Stimulated activated CD4-positive, alpha-beta T cell treated with anti-CD3 and anti-CD28 coated beads, Interleukin-12 subunit alpha, Interleukin-12 subunit beta, amount 100 ng/mL, for 24 hours (primary cell): ENCODE data around the gene CALR3.
"Not testable (repeated sequence)": the region's sequence is repeated elsewhere in the genome, so short reads cannot be mapped to it uniquely, and the experiment has no call there.

Experiments used
- DNase-seq, 2 experiments: peaks; one replicate each; pipeline ENCODE4 v3.0.0-alpha.2; 2020; ENCODE audit warnings: low read depth in 2 of 2

Gene CALR3

DNA sequence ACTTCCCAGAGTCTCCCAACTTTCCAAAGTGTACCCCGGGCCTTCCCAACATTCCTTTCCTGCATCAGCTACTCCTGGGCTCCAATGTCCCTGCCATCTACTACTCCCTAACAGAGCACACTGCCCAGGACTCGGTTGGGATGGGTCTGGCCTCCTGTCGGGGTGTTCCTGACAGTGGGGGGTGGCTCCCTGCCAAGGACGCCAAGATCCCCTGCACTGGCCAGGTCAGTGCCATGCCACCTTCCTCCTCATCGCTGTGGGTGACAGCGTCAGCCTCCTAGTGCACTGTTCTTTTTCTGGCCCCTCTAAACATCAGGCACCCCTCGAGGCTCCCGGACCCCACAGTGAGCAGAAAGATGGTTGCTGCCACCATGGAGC is 38.0 kb downstream of the CALR3 start:
- no peak for DNase-seq

DNA sequence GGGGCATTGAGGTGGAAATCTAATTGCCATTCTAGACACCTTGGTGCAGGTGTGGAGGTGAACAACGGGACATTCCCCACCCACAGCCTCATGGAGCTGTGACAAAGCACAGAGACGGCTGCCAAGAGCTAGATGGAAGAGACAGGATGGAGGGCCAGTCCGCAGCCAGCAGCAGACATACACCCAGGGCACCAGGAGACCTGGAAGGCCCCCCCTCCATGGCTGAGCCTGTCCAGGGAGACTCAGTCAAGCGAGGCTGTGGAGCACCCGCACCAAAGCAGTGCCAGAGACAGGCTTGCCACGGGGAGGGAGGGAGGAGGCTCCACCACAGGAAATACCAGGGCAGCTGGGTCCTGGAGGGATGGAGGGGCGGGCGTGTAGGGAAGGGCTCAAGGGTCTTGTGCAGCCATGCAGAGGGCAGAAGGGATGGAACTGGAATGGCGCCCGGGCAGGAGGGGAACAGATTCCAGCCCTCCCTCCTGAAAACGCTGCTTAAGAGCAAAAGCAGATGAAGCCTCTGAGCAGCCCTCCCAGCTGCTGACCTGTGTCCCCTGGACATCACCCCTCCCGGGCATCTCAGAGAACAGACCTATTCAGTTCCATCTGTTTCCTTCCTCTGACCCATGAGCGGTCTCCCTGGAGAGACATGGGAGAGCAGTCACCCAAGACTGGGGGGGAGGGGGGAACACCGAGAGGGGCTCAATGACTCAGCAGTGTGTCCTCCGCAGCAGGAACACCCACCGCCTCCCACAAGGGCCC is 38.6 kb downstream of the CALR3 start:
- DNase-seq = no peak

DNA sequence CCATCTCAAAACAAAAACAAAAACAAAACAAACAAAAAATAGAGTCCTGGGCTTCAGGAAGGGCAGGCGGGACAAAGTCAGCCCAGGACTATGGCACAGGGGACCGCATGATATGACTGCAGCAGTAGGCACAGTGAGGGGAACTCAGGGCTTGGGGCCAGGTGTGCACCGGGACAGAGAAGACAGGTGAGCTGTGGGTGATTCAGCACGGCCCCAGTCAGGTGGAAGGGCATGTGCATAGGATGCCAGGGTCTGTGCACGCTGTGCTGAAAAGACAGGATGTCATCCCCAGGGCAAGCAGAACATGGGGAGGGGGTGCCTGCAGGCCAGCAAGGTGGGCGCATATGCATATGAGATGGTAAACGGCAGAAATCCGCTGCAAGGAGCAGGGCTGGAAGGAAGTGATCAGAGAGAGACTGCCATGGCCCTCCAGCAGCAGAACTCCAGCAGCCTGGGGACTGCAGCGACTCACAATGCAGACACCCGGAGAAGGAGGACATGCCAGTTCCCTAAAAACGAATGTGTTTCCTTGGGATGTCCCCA is 39.2 kb downstream of the CALR3 start:
- no peak for DNase-seq

DNA sequence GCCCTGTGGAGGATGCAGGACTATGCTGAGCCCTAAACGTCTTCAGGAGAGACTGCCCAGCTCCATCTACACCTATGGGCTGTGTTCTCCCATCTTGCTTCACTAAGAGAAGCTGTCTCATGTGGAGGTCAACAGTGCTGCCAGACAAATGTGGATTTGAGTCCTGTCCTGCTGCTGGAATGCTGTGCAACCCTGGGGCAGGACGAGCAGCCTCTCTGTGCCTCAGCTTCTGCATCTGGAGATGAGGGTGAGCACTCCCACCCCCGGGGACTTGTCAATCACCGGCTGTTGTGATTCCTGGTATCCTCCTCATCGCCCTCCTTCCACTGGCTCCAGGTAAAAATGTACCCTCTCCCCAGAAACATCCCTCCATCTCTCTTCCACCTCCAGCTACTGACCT is 40.5 kb downstream of the CALR3 start:
- no peak for DNase-seq

DNA sequence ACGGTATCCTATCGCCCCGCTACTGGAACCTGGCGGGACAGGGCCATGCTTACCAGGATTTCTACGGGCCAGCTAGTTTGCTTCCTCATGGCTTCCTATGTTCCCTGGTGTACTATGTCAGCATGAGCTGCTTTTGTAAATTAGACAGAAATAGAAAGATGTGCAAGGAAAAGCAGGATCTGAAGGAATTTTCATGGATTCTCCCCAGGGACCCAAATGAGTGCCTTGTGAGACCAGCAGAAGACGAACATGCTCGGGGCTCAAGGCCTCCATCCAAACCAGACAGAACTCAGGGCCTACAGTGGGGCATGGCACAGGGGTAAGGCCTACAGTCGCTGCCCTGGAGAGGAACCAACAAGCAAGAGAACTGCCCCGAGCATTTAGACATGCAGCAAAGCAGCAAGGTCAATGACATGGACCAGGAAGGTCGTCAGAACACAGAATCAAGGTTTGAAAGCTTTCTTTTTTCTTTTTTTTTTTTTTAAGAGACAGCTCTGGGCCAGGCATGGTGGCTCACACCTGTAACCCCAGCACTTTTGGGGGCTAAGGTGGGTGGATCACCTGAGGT is 41.5 kb downstream of the CALR3 start:
- DNase-seq = no peak

DNA sequence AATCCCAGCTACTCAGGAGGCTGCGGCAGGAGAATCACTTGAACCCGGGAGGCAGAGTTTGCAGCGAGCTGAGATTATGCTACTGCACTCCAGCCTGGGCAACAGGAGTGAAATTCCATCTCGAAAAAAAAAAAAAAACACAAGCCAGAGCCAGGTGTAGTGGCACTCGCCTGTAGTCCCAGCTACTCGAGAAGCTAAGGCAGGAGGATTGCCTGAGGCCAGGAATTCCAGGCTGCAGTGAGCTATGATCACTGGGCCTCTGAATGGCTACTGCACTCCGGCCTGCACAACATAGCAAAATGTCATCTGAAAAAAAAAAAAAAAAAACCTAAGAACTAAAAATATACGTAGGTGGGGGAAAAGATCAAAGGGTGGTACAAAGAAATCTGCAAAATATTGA is 43.6 kb downstream of the CALR3 start:
- DNase-seq = no peak

DNA sequence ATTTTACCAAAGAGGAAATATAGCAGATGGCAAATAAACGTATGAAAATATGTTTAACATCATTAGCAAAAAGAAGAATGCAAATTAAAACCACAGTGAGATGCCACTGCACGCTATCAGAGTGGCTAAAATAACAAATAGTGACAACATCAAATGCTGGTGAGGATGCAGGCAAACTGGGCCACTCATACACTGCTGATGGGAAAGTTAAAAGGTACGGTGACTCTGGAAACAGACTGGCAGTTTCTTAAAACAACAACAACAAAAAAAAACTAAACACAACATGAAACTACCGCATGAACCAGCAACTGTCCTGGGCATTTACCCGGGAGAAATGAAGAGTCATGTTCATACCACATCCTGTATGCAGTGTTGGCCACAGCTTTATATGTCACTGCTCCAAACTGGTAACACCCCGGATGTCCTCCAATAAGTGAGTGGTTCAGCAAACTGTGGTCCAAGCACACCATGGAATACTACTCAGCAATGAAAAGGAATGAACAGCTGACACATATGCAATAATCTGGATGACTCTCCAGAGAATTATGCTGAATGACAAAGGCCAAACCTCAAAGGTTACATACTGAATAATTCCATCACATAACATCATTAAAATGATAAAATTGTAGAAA is 46.5 kb downstream of the CALR3 start:
- no peak for DNase-seq

DNA sequence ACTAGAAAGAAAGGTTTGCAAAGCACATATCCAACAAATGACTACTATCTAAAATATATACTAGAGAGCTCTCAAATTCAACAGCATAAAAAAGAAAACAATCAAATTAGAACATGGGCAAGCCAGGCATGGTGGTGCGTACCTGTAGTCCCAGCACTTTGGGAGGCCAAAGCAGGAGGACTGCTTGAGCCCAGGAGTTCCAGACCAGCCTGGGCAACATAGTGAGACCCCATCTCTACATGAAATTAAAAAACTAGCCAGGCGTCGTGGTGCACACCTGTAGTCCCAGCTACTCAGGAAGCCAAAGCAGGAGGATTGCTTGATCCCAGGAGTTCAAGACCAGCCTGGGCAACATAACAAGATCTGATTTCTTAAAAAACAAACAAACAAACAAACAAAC is 47.1 kb downstream of the CALR3 start:
- not testable (repeated sequence) for DNase-seq

DNA sequence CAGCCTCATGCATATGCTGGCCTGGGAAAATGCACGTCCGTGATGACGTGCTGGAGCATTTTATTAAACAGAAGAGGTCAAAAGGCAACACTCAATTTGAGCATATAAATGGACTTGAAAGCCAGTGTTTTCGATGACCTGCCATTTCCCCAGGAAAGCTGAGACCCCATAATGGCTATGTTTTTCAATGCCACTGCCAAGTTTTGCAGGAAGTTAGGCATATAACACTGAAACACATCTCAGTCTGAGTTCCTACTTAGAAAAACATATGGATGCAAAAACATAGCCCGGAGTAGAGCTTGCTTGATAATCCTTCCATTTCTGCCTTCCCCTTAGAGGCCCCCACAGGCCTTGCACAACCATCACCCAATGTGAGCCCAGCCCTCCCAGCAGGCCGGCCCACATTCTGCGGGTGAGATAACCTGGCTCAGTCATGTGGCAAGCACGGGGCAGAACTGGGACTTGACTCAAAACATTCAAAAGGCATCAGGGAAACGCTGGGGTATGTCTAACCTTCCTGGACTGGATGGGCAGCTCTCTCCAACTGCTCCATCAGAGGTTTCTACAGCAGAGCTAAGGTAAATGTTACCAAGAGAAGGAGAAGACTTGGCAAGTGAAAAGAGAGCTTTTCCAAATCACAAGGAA is 49.1 kb downstream of the CALR3 start:
- DNase-seq = peak in 1 of 2 experiments; percentile 17

DNA sequence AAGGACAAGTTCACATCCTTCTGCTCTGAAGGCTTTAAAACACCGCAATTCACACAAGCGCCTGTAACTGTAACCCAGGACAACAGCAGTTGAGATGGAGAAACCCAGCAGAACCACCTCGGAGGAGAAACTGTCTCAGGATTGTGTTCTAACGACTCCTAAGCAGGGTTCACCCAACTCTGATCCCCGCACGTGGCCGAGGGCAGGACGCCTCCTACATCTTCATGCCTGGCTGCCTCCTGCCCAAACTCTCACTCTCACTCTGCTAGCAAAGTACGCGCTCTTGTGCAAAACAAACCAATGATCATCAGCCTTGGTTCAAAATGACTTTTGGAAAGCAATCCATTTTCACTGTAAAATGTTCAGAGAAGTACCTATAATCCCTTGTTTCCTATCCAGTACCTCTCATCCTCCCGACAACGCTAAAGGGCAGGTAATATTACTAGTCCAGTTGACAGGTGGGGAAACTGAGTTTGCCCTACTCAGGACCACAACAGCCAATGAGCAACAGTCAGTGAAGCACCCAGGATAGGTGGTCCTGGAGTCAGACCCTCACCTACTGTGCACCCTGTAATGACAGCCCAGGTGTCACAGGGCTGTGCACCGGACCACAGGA is 49.8 kb downstream of the CALR3 start:
- no peak for DNase-seq

DNA sequence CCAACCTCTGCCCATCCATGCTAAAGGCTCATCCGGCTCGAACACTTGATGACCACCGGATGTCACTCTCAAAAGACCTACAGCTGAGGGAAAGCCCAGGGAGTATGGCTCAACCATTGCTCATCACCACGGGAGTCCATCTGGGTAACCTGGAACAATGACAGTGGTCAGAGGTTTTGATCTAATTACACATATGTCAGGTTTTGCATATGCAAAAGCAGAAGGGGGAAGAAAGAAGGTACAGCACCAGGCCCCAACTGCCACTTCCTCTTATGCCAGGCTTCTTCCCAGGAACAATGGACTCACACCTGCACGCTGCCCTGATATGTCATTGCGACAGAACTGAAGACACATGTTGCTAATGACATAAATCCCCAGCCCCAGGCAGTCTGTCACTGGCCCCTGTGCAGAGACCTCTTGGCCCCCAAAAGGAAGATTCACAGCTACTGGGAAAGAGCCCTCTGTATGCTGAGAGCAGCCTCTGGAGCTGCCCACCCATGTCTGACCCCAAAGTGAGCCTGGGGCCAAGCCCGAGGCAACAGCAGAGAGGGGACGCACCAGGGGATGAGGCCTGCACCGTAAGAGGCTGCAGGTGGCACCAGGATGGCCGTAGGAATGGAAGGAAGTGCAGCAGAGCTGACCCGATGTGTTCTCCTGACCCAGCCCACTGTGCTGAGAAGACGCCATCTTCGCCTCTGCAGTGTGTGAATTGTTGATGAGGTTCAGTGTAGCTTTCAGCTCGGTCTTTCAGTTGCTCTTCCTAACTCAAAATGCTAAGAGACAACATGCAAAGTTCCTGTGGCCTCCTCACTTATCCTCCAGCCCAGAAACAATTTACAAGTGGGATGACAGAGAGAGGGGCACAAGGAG is 50.5 kb downstream of the CALR3 start:
- DNase-seq = no peak

DNA sequence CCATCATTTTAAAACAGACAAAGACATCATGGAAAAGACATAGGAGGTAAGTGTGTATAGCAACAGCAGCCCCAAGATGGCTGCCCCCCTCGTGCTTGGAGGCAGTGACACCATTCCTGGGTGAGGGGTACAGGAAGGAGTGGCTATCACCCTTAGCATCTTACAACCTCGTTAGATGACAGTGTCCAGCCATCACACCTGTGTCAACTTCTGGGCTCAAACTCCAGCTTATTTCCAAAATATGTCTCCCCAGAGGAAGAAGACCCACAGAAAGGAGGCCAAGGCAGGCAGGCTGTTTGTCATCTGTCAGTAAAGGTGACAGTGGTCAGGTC is 51.7 kb downstream of the CALR3 start:
- DNase-seq = no peak

DNA sequence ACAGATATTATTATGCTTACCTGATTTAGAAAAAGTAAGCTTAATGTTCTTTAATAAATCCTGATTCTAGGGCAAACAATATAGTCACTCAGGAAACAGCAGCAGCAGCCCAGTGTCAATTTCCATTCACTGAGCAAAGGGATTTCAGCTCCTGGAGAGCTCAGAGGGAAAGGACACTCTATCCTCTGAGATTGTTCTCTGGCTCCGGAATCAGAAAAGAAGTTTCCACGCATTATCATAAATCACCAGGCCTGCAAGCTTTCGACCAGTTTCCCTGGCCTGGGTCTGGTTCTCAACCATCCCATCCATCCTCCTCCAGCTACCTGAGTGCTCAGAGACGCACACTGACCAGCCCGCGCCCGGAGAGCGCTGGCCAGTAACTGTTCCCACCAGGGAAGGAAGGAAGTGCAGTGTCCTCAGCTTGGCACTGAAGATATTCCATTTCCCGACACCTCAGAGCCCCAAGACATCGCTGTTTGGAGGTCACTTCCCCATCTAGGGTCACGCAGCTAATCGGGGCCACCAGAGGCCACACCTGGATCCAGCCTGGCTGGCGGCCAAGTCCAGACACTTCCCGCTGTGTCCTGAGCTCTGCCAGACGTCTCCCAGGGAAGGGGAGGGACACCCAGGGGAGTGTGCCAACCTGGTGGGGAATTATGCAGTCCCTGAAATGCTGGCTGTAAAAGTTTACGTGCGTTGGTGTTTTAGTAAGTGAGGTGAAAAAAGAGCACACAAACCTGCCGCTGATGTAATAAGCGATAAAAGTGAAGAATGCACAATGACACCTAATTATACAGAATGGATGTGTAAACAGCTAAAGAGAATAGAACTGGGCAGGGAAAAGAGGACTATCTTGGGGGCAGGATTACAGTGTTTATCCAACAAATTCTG is 53.3 kb downstream of the CALR3 start:
- DNase-seq = no peak

DNA sequence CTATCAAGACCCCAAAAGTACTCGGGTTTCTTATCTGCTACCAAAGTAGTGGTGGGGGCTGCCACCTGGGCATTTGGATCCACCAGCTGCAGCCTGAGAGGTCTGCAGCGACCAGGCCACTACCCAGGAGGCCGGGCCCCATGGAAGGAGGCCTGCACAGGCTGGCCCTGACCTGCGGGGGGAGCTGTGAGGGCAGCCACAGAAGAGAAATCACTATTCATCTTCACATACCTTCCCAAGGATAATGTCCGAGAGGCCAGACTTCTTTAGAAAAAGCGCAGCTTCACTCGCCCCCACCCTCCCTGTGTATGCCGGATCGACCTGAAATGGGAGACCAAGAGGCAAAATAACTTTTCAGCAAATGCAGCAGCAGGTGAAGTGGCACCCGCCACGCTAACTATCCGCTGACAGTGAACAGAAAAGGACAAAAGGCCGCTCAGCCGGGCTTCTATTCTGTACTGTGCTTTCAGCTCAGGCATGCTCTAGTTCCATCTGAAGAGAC is 54.3 kb downstream of the CALR3 start:
- peak in 1 of 2 experiments; percentile 8 for DNase-seq

DNA sequence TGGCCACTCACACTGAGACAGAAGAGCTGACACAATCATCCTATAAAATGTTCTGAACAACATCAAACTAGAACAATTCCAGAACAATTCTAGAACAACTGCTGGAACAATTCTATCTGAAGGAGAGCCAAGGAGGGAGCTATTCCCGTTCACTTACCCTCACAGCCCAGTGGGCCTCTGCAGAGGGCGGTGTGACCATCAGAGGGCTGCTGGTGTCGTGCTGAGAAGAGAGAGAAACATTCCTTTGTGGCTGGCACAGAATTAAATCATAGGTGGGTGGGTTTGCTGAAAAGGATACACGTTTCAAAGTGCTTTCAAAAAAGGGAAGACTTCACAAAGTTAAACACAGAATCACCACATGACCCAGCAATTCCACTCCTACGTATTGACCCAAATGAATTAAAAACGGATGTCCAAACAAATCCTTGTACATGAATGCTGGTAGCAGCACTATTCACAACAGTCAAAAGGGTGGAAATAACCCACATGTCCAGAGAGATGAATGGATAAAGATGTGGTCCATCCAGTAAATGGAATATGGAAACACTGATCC is 59.1 kb downstream of the CALR3 start:
- no peak for DNase-seq

DNA sequence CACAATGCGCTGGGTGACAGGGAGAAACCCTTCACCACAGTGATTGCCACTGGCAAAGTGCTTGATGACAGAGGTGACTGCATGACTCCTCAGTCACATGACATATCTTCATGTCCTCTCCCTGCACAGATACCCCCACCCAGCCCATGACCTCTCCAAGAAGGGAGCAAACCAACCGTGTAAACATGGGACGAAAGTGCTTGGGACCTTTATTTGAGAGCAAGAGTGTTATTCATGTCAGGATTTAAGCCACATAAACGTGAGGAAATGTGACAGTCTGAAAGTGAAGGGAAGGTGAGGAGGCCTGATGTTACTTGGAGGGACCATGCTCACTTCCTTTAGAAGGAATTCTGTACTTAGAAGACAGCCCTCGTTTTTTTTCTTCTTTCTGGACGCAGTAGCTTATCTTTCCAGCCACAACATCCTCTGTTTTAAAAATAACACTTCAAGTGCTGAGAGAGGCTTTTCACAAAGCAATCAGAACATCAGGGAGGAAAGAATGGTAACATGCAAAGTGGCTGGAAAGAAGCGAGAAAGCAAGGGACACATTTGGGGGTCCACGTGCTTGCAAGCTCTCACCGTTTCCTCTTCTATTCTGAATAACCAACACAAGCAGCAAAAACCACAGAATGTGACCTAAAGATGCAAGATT is 59.8 kb downstream of the CALR3 start:
- DNase-seq = no peak

DNA sequence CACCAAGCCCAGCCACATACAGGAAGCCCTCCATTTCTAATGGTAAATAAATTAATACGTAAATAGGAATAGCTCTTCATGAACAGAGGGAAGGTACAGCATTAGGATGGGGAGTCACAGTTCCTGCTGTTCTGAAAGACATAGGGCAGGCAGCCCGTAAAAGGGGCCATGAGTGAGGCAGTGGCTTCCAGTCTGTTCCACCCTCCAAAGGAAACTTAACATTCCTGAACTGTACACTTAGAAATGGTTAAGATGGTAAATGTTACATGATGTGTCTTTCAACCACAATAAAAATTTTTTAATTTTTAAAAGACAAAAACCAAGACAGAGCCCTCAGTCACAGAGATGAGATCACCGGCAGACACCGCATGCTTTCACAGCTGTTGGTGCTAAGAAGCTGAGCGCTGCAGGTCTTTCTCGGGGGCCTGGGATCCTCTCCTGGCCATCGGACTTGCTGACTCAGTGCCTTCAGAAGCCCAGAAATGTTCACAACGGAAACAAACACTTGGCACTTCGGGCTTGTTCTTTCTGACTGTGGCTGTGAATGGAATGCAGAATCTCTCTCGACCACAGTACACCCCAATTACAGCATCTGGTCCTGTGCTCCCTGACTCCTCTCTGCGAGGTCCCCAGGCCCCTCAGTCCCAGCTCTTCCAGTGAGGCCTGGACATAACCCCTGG is 60.6 kb downstream of the CALR3 start:
- DNase-seq = no peak

DNA sequence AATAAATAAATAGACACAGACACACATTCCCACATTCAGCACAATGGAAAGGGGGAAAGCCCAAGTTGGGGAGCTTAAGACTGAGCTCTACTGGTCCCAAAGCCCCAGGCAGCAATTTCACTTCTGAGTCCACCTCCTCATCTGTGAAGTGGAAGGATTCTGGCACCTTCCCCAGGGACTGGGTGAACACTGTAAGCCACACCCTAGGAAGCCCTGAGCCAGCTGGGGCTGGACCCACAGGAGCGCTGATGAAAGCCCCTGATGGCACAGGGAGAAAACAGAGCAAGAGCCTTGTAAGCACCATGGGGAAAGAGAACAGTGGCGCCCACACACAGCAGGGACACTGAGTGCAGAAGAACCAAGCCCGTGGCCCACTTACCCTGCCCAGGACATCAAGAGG is 62.0 kb downstream of the CALR3 start:
- DNase-seq = no peak

DNA sequence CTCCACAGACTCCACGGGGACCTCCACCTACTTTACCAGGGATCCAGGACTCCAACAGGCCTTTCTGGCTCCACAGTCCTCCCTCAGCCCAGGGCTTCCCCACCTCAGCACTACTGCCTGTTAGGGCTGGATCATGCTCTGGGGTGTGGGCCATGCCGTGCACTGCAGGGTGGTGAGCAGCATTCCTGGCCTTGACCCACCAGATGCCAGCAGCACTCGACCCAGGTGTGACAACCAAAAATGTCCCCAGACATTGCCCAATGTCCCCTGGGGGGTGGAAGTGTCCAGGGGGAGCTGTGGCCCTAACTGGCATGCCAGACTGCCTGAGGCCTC is 66.2 kb downstream of the CALR3 start:
- no peak for DNase-seq
